Thymus (tissue), 11 donors: ENCODE results near the gene NUBP1. TPM values are rescaled to one million over a fixed set of nuclear protein-coding genes. Genes with fewer than 3 reads are reported as not detected.

ENCODE experiments used
- DNase-seq, 9 donors: peaks; one replicate each; pipeline ENCODE4 v3.0.0-alpha.2; 2013; ENCODE audit warnings: low spot score in 9 of 9, low read depth in 6 of 9, missing footprints in 1 of 9
- H3K27ac ChIP-seq, 2 donors: one replicate each; pipeline ENCODE4 v1.5.1; 2013; ENCODE audit warnings: control low read depth in 1 of 2, low read depth in 1 of 2, low read length in 1 of 2, mild to moderate bottlenecking in 1 of 2, moderate library complexity in 1 of 2
- H3K27me3 ChIP-seq, 2 donors: one replicate each; pipeline ENCODE4 v1.5.1; 2013; ENCODE audit warnings: low read length in 1 of 2; ENCODE audit not compliant: control insufficient read depth in 2 of 2, insufficient read depth in 1 of 2
- H3K36me3 ChIP-seq, 2 donors: one replicate each; pipeline ENCODE4 v1.5.1; 2013; ENCODE audit warnings: low read length in 1 of 2, mild to moderate bottlenecking in 1 of 2, moderate library complexity in 1 of 2; ENCODE audit not compliant: control insufficient read depth in 2 of 2, insufficient read depth in 2 of 2
- H3K4me1 ChIP-seq, 2 donors: one replicate each; pipeline ENCODE4 v1.5.1; 2013; ENCODE audit warnings: low read length in 2 of 2; ENCODE audit not compliant: control insufficient read depth in 2 of 2, insufficient read depth in 2 of 2
- H3K4me3 ChIP-seq, 2 donors: one replicate each; pipeline ENCODE4 v1.5.1; 2013; ENCODE audit warnings: low read length in 2 of 2, control low read depth in 1 of 2, mild to moderate bottlenecking in 1 of 2
- H3K9me3 ChIP-seq, 2 donors: one replicate each; pipeline ENCODE4 v1.5.1; 2013; ENCODE audit warnings: low read length in 1 of 2, mild to moderate bottlenecking in 1 of 2; ENCODE audit not compliant: control insufficient read depth in 2 of 2, insufficient read depth in 1 of 2
- WGBS: extraction: QIAGEN DNeasy Blood & Tissue Kit; methylation state at CpG from one replicate; pipeline ENCODE4 v1.1.7; 2013; 5-methylcytosine and 5-hydroxymethylcytosine counted together
- polyA plus RNA-seq: library from polyadenylated mRNA; stranded (reverse); fragments of 200-250 nt; gene quantifications from one replicate; pipeline ENCODE4 v1.2.3, GENCODE V29; 2013
- total RNA-seq: library from RNA; stranded (reverse); fragments of 120-200 nt; gene quantifications from one replicate; pipeline ENCODE4 v1.2.4, GENCODE V29; 2013
- donor health status: healthy.

NUBP1 gene
- total and polyA plus RNA-seq, 2 donors: 28.0 to 39.7 TPM

GRCh38 chr16:10806698-10807097, 63.1 kb downstream of the NUBP1 start:
- DNase-seq: no peak
- no peaks in the 10 kb centered on the region for H3K9me3 ChIP-seq
- H3K27ac ChIP-seq: no peak overlapping the region
- H3K4me1 ChIP-seq: peaks cover 0 to 2% of the 10 kb centered on the region in 2 donors
- no peaks in the 10 kb centered on the region for H3K36me3 ChIP-seq
- H3K27me3 ChIP-seq: no peaks in the 10 kb centered on the region
- WGBS: 93% methylated on average over 6 of the region's 6 CpGs
- no peak overlapping the region for H3K4me3 ChIP-seq

GRCh38 chr16:10808218-10808617, 64.6 kb downstream of the NUBP1 start:
- Histone ChIP-seq H3K4me3 (no peak overlapping the region), H3K27ac (no peak overlapping the region), H3K9me3 (no peaks in the 10 kb centered on the region), H3K36me3 (no peaks in the 10 kb centered on the region), H3K4me1 (peaks cover 0 to 2% of the 10 kb centered on the region in 2 donors), H3K27me3 (no peaks in the 10 kb centered on the region)
- WGBS: 76% methylated on average over 3 of the region's 3 CpGs
- DNase-seq: no peak

- DNase-seq: no peak
- peaks cover 0 to 2% of the 10 kb centered on the region in 2 donors for H3K4me1 ChIP-seq
- no peaks in the 10 kb centered on the region for H3K27me3 ChIP-seq
- H3K4me3 ChIP-seq: no peak overlapping the region
- no peaks in the 10 kb centered on the region for H3K9me3 ChIP-seq
- H3K27ac ChIP-seq: no peak overlapping the region
- H3K36me3 ChIP-seq: no peaks in the 10 kb centered on the region
- 94% methylated on average over 3 of the region's 3 CpGs for WGBS
Measured at GRCh38 chr16:10808850-10809249, 65.2 kb downstream of the NUBP1 start.

DNA sequence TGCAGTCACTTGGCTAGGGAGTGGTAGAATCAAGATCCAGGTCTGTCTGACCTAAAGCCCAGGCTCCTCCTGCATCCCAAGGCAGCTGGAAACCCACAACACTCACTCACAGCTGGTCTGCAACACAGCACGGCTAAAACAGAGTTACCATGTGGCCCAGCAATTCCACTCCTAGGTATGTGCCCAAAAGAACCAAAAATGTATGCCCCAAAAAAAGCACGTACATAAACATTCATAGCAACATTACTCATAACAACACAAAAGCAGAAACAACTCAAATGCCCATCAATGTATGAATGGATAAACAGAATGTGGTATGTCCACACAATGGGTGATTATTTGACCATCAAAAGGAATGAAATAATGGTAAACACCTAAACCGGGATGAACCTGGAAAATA, 66.1 kb downstream of the NUBP1 start:
- DNase-seq: no peak
- WGBS: 98% methylated on average over 3 of the region's 3 CpGs
- Histone ChIP-seq H3K4me1 (peaks cover 0 to 2% of the 10 kb centered on the region in 2 donors), H3K9me3 (no peaks in the 10 kb centered on the region), H3K36me3 (no peaks in the 10 kb centered on the region), H3K4me3 (no peak overlapping the region), H3K27ac (no peak overlapping the region), H3K27me3 (no peaks in the 10 kb centered on the region)

GRCh38 chr16:10812312-10813098, 68.9 kb downstream of the NUBP1 start:
- Histone ChIP-seq H3K4me3 (no peak overlapping the region), H3K4me1 (no peaks in the 10 kb centered on the region), H3K27me3 (peaks cover 0 to 7% of the 10 kb centered on the region in 2 donors), H3K27ac (no peak overlapping the region), H3K9me3 (no peaks in the 10 kb centered on the region), H3K36me3 (no peaks in the 10 kb centered on the region)
- no peak for DNase-seq
- 88% methylated on average over 6 of the region's 6 CpGs for WGBS

DNA sequence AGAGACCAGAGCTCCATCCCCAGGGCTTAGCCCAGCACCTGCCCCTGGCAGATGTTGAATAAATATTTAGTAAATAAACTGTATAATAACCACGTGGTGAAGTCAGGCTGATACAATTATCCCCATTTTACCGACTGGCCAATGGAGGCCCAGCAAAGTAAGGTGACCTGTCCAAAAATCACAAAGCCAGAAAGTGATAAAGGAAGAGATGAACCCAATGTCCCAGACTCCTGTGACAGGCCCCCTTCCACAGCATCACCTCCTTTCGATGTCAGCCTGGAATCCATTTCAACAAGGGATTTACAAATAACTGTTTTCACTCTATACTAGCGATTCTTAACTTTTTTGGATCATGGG, 69.4 kb downstream of the NUBP1 start:
- Histone ChIP-seq H3K4me3 (no peak overlapping the region), H3K36me3 (no peaks in the 10 kb centered on the region), H3K27me3 (peaks cover 2 to 13% of the 10 kb centered on the region in 2 donors), H3K4me1 (no peaks in the 10 kb centered on the region), H3K27ac (no peak overlapping the region), H3K9me3 (no peaks in the 10 kb centered on the region)
- 93% methylated on average over 4 of the region's 4 CpGs for WGBS
- DNase-seq: no peak

GRCh38 chr16:10817514-10817913, 73.9 kb downstream of the NUBP1 start:
- Histone ChIP-seq H3K4me3 (peak overlapping the region in 1 of 2 donors; percentile 8), H3K27ac (no peak overlapping the region), H3K27me3 (peaks cover 2 to 31% of the 10 kb centered on the region in 2 donors), H3K9me3 (no peaks in the 10 kb centered on the region), H3K36me3 (no peaks in the 10 kb centered on the region), H3K4me1 (no peaks in the 10 kb centered on the region)
- 97% methylated on average over 1 of the region's 1 CpG for WGBS
- DNase-seq: no peak

DNA sequence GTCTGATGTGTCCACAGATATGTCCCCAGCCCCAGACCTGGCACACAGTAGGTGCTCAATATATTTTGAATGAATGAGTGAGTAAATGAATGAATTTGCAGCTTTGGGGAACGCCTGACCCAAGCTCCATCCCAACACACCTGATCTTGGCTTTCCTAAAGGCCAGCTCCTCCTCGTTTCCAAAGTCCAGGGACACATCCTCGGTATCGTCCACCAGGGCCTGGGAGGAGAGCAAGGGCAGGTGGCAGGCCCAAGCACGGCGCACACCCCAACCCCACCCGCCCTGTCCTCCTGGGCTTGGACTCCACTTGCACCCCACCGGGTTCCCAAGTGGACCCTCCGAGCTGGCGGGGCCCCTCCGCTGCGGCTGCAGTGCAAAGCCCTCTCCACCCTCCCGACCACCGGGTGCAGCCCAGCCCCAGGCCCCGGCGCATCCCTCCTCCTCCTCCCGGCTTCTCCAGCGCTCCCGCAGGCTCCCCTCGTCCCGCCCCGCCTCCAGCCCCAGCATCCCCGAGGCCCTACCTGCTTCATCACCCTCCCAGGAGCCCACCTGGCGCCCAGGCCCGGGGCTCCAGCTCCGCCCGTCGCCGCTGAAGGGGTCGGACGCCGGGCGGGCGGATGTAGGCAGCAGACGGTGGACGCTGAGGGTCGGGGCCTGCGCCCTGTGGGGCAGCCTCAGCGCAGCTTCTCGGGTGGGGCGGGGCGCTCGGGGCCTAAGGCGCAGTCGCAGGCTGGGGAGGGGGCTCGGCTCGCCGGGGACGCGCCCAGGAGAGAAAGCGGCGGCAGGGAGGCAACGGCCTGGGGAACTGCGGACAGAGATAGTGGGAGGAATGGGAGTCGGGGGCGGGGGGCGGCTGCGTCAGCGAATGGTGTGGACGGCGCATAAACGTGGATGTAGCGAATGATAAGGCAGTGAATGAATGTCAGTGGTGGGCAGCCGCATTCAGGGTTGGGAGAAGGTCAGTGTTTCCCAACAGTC, 74.6 kb downstream of the NUBP1 start, which contains the start of gene TVP23A:
TVP23A (minus strand) TSS at position 832 of the 979 bp plus-strand sequence; CDS start at position 531, 301 bp downstream.
- no peaks in the 10 kb centered on the region for H3K9me3 ChIP-seq
- H3K27me3 ChIP-seq: peaks cover 2 to 31% of the 10 kb centered on the region in 2 donors
- H3K4me3 ChIP-seq: peak within 1 kb of the TSS; percentile 8 to 15
- no peak for DNase-seq
- H3K27ac ChIP-seq: no peak within 1 kb of the TSS
- H3K4me1 ChIP-seq: no peaks in the 10 kb centered on the region
- H3K36me3 ChIP-seq: no peaks in the 10 kb centered on the region
- 50% methylated on average over 64 of the region's 64 CpGs for WGBS
